Right kidney (tissue), 1 donor: ENCODE measurements around the gene CCDC190.
"Not testable (repeated sequence)": the region's sequence is repeated elsewhere in the genome, so short reads cannot be mapped to it uniquely, and the experiment has no call there.

ENCODE experiments used
- DNase-seq: peaks from one replicate; pipeline ENCODE4 v3.0.0-alpha.2; 2016

CCDC190 gene

DNA sequence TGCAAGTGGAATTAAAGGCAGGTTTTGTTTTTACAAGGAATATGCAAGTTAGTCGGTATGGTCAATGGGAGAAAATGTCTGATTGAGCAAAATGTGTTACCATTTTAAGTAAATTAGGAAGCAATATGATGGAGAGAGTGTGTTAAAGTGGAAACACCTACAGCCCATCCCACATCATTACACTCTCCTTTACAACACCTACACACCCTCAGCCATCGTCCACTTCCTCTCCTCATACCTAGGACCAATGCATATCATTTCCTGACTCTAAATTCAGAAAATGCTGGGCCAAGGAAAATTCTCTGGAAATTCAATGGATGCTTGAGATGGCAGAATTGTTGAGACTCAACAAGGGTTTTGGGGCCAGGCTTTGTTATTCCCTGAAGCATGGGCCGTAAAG, 16.4 kb upstream of the CCDC190 start:
- DNase-seq: no peak

DNA sequence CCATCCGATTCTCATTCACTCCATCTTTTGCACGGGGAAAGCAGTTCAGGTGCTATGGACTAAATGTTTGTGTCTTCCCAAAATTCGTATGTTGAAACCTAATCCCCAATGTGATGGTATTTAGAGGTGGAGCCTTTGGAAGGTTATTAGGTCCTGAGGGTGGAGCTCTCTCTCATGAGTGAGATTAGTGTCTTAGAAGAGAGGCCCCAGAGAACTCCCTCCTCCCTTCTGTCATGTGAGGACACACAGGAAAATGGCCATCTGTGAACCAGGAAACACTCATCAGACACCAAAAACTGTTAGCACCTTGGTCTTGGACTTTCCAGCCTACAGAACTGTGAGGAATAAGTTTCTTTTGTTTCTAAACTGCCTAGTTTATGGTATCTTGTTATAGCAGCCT, 15.8 kb upstream of the CCDC190 start:
- DNase-seq: no peak

DNA sequence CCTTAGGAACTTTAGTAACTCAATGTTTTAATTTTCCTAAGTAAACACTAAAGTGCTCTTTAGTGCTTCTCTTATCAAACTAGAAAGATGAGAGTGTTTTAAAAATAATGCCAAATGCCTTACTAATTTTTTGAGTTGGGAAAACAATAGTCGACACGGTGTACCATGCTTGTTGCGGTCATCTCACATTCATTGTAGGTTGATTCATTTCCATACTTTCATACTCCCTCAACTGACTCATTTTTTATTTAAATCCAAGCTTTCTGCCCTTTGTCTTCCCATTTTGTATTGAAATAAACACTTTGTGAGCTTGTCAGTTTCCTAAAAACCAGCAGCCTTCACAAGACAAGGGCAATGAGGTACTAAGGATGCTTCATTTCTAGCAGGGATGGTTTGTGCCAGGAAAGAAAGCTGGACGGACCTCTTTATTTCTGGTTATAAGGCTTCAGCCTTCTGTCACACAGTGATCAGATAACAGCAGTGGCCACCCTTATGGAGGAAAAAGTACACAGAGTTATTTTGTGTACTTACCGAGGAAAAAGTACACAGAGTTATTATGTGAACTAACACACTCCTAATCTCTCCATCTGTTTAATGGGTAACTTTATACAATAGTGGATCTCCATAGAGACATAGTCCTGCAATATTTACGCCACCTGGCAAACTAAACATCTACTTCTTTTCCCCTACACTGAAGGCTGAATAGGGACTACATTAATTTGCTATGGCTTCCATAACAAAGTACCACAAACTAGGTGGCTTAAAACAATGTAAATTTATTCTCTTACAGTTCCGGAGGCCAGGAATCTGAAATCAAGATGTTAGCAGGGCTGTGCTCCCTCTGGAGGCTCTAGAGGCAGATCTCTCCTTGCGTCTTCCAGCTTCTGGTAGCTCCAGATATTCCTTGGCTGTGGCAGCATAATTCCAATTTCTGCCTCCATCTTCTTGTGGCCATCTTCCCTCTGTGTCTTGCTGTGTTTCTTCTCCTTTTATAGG, 13.0 kb upstream of the CCDC190 start:
- DNase-seq: no peak

DNA sequence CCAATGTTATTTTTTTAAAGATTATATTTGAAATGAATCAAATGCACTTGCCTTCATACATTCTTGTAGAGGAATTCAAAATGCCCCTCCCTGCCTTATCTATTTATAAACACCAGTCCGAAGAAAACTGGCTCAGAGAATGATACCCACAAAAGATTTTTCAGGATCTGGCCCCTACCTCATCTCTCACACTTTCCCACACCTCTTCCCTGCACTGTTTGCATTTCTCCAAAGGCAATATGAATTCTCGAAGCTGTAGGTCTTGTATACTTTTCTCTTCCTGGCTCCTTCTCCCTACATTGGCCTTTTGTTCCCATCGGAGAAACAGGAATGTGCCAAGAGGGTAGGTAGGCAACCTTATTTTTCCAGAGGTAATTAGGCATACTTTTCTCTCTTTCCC, 12.0 kb upstream of the CCDC190 start:
- DNase-seq: no peak

DNA sequence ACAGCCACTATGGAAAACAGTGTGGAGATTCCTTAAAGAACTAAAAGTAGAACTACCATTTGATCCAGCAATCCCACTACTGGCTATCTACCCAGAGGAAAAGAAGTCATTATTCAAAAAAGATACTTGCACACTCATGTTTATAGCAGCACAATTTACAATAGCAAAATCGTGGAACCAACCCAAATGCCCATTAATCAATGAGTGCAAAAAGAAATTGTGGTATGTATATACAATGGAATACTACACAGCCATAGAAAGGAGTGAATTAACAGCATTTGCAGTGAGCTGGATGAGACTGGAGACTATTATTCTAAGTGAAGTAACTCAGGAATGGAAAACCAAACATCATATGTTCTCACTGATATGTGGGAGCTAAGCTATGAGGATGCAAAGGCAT, 10.4 kb upstream of the CCDC190 start:
- not testable (repeated sequence) for DNase-seq

DNA sequence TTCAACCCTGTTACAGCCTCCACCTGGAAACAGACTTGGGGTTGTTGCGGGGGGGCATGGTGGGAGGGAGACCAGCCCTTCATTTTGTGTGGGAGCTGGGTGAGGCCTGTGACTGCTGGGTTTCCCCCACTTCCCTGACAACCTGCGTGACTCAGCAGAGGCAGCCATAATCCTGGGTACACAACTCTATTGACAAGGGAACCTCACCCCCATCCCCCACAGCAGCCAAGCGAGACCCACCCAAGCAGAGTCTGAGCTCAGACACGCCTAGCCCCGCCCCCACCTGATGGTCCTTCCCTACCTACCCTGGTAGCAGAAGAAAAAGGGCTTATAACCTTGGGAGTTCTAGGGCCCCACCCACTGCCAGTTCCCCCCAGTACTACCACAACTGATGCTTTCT, 8.0 kb upstream of the CCDC190 start:
- DNase-seq: no peak

DNA sequence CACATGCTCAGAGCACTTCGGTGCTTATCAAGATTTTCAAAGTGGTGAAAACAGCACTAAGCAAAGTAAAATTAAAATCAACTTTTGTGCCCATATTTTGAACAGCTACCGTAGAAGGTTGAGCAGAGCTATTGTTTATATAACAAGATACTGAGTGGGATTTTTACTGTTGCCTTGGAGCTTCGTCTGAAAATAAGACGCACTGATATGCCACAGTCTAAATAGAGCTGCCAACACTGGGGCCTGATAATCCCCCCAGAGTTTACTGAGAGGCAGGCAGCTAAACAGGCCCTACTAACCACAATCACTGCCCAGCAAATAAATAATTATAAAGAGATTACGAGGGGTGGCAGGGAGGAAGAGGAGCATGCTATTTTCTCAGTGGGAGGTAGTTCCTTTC, 650 bp upstream of the CCDC190 start:
- DNase-seq: no peak

DNA sequence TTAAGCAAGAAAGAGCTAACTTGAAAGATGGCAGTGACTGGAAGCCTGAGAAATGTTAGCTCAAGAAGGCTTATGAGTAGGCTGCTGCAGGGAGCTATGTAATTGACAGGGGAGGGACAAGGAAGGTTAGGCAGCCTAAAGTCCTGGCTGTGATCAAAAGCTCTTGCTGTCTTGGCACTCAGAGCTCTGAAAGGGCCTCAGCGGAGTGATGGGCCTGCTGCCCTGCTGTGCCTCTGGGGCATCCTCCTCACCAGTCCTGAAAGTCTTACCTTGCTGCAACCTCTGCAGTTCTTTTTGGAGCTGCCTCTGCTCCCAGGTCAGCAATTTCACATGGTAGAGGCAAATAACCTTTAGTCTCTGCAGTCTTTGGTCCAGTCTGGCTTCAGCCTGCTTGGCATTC, 1.8 kb downstream of the CCDC190 start:
- DNase-seq: no peak

DNA sequence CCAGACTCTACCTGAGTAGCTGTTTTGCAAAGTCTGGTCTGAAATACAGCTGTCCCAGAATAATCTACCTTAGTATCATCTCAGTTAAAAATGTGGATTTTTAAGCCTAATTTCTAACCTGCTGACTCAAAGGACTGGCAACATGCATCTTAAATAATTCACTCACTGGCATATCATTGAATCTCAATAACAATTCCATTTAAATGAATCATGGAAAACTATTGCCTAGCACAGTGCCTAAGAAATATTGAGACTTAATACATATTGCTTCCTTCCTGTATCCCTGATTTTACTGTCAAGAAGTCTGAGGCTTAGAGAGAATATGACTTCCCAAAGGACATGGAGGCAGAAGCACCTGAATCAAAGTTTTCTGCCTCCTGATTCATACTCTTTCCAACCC, 3.1 kb downstream of the CCDC190 start:
- no peak for DNase-seq

DNA sequence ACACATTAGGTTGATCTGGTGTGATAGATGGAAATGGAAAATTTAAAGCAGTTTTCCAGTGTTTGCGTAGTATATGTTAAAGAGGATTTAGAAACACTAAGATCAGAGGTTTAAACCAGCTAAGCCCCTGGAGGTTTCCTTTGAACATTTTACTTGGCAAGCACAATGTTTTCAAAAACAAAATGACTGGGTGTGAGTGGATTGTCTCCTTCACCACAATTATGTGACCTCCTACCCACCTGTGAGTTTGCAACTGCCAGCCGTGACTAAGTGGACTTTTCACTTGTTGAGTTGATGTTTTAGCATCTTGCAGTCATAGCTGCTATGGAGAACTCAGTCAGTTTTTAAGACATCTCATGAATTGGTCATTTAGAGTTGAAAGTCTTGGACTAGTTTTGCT, 4.7 kb downstream of the CCDC190 start:
- DNase-seq: no peak

DNA sequence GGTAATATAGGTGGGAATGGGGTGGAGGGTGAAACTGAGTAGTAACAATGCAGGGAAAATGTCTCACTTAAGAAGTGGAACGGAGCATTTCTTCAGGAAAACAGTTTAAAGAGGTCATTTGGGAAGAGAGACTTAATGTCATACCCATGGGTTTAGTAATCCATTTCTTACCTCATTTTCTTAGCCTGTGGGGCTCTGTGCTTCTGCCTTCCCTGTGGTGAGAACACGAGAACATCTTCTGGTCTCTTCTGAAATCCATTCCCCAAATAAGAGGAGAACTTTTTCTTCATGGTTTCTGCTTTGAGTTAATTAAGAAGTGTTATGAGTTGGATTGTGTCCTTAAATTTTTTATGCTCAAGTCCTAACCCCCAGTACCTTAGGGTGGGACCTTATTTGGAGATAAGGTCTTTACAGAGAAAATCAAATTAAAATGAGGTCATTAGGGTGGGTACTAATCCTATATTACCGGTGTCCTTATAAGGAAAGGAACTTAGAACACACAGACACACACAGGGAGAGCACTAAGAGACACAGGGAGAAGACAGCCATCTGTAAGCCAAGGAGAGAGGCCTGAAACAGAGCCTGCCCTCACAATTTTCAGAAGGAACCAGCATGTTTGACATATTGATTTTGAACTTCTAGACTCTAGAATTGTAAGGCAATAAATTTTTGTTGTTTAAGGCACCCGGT, 5.4 kb downstream of the CCDC190 start:
- no peak for DNase-seq

DNA sequence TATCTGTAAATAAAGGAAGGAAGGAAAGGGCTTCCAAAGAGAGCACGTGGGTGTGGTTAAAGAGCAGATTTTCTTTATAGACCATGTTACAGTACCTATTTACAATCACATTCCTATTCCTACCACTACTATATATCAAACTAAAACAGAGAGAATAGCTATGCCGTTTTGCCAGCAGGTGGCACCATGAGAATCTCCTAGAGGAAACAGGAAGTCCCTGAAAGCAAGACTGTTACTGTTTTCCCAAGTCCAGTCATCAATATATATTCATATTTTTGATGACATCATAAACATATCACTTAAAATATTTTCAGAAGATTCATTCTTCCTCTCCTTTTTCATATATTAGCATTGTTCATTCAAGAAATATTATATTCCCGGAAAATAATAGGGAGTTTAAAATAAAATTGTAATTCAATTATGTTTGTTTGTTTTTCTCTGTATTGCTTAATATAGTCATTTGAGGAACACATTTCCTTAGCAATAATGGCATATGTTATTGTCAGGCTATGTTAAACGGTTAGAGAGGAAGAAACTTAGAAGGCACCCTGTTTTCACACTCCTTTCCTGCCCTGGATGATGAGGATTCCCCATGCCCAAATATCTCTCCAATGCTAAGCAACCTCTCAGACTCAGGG, 6.6 kb downstream of the CCDC190 start:
- no peak for DNase-seq

DNA sequence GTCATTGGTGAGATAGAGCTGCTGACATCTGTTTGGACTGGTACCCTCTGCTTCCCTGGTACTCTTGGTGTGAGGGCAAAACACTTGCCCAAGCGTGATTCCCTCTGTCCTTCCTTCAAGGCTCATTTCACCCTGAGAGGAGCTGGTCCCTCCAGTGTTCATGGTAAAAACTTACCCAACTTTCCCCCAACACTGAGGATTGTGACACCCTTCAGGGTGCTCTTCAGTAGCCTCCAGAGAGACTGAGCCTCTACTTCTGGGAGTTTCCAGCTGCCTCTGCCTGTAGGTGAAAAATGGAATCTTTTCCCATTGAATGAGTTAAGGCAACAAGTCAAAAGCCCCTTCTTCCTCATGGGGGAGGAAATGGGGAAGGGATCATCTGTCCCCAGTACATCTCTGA, 9.6 kb downstream of the CCDC190 start:
- DNase-seq: no peak

DNA sequence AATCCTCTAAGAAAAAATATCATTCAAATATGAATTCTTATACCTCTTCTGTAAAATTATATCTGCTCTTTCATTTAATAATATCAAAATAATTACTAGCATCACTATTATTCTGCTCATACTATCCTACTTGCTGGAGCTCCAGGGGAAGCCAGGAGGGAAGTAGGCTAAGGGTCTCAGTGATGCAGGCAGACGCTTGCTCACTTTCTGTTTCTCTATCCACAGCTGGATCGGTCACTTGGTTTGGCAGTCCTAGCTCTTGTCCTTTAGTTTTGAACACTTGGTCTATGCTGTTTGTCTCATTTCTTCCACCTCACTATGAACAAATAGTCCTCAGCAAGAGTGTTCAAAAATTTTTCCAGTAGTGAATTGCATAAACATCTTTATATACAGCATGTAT, 11.3 kb downstream of the CCDC190 start:
- no peak for DNase-seq

DNA sequence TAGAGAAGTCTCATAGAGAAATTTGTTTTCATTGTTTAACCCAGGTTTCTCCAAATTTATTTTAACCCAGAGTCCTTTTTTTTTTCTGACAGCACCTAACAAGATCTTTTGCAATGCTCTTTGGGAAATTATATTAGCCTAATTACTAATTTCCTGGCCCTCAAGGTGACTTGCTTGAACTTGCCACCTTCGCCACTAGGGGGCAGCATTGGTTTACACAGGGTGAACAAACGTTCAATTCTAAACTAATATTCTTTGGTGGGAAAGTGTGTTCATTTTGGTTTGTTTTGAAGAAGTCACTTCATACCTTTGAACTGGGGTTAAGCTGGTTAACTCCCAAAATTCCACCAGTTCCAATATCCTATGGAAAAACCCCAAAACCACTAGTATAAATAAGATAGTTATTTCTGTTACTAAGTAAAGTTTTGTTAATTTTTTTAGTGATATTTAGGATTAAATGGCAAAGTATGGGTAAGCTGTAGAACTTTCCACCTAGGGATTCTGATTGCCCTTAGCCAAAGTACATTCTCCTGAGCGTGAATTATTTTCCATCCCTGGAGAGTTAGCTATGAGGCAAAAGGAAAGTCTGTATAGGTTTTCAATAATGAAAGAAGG, 13.0 kb downstream of the CCDC190 start:
- DNase-seq: peak; percentile 14

DNA sequence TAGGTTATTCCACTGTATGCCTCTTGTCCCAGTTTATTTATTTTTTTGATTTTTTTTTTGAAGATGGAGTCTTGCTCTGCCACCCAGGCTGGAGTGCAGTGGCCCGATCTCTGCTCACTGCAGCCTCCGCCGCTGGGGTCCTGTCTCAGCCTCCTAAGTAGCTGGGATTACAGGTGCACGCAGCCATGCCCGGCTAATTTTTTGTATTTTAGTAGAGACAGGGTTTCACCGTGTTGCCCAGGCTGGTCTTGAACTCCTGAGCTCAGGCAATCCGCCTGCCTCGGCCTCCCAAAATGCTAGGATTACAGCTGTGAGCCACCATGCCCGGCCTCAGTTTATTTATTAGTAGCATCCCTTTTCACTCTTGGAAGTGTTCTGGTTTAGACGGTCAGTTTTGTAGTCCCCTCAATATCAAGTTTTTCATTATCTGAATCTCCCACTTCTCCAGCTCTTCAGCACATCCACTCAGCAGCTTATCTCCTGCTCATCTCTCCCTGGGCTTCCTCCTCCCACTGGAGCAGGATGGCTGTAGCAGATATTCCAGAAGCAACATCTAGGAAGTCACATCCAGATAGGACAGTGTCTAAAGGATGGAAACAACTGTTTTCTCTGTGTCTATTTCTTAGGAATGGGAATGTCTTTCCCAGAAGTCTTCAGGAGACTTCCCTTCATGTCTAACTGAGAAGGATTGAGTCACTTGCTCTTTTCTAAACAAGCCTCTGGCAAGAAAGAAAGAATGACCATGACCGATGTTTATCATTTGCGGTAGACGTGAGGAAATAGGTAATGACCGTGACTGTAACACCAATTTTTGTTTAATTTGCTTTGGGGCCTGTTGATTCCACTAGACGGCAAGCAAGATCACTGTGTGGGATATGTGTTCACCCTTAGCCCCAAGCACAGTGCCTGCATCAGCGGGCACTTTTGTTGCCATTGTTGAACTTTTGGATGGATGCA, 14.4 kb downstream of the CCDC190 start:
- DNase-seq: no peak

DNA sequence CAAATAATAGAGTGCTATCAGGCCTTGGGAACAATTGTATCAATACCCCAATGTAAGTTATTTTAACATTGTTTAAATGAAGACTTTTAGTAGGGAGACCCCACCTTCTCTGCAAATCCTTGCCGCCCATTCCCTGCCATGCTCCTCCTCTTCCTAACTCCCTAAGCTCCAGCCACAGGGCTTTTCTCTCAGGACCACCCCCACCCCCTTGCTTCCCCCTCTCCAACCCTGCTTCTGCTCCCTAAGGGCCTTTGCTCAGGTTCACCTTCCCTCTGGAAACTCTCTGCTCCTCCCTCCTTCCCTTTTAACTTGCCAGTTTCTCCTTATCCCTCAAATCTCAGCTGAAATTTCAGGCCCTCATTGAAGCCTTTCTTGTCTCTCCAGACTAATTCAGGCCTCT, 16.8 kb downstream of the CCDC190 start:
- no peak for DNase-seq

DNA sequence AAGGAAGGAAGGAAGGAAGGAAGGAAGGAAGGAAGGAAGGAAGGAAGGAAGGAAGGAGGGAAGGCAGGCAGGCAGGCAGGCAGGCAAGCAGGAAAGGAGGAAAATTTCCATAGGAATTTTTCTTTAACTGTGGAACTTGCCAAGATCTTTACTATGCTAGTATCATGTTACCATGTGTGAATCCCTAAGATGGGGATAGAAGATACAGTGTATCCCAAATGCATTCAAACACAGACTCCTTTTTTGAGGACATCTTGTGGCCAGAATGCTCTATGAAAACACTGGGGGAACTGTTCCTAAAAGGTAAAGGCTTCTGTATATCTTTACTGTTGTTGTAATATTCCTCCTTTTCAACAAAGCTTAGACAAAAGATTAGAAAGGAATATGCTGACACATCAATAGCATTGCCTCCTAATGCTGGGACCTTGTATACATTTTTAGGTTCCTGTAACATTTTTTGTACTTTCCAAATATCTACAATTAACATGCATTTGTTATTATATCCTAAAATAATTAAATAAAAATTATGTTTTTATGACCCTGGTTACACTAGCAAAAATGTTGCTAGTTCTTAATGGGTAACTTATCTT, 20.6 kb downstream of the CCDC190 start:
- no peak for DNase-seq

DNA sequence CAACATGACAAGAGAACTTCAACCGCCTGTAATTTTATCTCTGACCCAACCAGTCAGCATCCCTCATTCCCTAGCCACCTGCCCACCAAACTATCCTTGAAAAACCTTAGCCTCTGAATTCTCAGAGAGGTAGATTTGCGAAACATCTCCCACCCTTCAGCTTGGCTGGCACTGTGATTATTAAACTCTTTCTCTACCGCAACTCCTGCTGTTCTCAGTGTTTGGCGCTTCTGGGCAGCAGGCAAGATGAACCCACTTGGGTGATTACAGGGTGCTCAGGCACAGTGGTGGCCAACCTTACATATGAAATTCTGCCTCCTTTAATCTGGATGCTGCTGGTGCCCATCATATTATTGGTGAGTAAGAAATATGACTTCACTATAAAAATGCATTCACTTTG, 22.1 kb downstream of the CCDC190 start:
- DNase-seq: no peak

DNA sequence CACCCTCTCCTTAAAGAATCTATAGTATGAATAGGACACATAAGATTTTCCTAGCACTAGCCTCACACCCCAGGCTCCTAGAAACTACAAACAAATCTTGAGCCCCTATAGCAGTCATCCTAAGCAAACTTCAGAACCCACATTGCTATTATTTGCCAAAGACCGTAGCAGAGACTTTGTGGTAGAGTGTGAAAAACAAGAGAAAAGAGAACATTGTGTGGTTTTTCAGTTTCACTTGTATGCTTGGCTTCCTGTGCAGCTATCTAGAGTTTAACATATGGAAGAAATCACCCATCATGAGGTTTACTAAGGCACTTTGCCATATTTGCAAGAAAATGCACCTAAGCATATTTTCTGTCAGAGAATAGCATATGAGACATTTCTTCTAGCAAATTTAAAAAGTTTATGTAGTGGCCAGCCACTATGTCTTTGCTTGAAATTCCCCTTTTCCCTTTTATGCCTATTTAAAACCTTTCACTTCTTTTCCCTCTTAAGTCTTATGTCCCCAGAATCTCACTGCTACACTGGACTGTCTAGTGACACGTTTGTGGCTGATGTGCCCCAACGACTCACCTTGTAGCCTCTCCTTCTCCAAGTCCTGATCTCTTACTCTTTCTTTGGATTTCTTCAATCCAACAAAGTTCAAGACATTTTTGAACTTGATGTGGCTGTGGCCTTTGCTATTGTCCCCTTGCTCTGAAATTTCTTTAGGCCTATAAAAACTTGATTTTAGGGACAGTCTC, 25.6 kb downstream of the CCDC190 start:
- no peak for DNase-seq

DNA sequence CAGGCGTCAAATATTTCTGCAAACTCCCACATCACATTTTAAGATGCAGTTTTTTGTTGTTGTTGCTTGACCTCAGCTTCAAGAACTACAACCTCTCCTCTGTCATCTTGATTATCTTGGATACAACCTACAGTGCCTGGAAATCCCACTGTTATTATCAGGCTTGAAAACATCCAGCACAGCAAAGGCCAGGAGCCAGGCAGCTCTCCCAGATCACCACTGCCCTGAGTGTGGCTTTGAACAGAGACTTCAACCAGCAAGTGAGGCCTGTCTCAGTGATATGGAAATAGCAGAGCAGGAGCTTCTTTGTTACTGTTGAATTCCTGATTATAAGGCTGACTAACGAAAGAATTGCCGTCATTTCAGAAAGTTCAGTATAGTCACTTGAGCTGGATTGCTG, 28.5 kb downstream of the CCDC190 start:
- DNase-seq: no peak
